HG03175 (cell line): Measurements from ENCODE around the gene PRKAG3.
"Not testable (repeated sequence)": the region's sequence is repeated elsewhere in the genome, so short reads cannot be mapped to it uniquely, and the experiment has no call there.

Source experiments
- ATAC-seq: cut with Tn5 transposase; IDR thresholded peaks from one replicate; pipeline ENCODE4 v1.9.1; 2021; ENCODE audit warnings: mild to moderate bottlenecking, moderate library complexity; ENCODE audit not compliant: unreplicated experiment

Gene PRKAG3

DNA sequence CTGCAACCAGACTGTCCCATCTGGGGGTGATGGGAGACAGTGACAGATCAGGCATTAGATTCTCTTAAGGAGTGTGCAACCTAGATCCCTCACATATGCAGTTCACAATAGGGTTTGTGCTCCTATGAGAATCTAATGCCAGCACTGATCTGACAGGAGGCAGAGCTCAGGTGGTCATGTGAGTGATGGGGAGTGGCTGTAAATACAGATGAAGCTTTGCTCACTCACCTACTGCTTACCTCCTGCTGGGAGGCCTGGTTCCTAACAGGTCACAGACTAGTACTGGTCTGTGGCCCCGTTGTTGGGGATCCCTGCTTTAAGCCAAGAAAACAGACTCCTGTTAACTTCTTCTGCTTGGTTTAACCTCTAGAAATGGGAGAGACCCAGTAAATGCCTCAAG is 46.5 kb downstream of the PRKAG3 start:
- no peak for ATAC-seq

DNA sequence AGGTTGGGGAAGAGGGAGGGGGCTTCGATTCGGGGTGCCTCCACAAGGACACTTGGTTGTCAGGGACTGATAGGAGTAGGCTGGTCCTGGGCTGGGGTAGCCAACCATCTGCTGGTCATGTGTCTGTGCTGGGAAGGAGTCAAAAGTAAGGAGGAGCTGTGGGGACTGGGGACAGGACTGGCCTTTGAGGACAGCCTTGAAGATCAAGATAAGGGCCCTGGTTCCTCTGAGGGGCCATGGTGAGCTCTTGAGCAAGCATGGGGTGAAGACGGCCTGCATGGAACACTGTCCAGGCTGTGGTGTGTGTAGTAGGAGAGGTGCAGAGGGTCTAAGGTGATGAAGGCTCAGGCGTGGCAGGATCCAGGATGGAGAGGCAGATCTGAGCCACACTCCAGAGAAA is 47.9 kb downstream of the PRKAG3 start:
- no peak for ATAC-seq

GRCh38 chr2:218782528-218782844 is 49.1 kb downstream of the PRKAG3 start:
- ATAC-seq: no peak

DNA sequence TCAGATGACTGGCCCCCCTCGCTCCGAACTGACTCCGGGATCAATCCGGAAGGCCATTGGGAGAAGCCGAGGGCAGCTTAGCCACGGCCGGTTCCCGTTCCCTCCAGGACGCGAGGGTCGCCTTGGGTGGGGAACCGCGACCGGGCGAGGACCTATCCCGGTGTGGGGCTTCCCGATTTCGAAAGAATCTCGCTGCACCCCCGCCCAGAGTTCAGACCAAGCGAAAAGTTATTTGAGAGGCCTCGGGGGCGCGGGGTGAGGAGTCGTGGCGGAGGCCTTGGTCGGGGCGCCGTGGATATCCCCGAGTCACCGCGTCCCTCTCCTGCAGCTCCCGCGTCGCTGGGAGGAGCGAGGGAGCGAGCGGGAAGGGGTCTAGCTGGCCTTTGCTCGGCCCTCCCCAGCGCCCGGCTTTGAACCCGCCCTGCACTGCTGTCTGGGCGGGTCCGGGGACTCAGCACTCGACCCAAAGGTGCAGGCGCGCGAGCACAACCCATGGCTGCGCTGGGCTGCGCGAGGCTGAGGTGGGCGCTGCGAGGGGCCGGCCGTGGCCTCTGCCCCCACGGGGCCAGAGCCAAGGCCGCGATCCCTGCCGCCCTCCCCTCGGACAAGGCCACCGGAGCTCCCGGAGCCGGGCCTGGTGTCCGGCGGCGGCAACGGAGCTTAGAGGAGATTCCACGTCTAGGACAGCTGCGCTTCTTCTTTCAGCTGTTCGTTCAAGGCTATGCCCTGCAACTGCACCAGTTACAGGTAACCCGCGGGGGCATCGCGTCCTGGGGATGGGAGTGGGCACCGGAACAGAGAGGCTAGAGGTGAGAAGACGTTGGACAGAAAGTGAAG is 49.7 kb downstream of the PRKAG3 start, which contains the start of gene CYP27A1:
Gene CYP27A1 (plus strand): TSS at position 457 of the 837 bp plus-strand sequence. CDS start 36 bp downstream, at position 493.
- ATAC-seq: no peak

GRCh38 chr2:218780851-218781690 is 50.5 kb downstream of the PRKAG3 start:
- ATAC-seq: no peak

DNA sequence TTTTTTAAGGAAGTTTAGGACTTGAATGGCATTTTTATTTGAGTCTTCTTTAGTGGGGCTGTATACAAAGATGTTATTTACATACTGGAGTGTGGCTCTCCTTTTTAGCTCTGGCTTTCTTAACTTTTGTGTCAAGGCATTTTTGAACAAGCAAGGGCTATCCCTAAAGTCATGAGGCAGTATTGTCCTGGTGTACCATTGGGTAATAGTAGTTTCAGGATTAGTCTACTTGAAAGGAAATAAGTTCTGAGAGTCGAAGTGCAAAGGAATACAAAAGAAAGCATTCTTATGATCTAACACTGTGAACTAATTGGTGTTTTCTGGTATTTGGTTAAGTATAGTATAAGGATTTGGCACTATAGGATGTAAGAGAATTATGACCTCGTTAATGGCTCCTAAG is 51.6 kb downstream of the PRKAG3 start:
- ATAC-seq: no peak

- no peak for ATAC-seq
Observed at GRCh38 chr2:218777276-218777990, 54.2 kb downstream of the PRKAG3 start.

DNA sequence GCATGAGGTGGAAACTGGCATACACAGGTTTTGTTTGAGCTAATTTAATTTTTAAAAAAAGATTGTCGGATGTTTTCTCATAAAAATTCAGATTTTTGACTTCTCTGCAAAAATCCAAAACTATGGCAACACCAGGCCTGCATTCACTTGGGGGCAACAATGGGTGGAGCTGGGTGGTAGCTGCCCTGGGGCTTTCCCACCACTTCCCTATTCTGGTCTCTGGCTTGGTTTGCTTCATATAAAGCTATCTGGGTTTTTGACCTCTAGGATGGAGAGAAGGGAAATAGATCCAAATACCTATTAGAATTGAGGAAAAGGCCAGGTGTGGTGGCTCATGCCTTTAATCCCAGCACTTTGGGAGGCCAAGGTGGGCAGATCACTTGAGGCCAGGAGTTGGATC is 55.1 kb downstream of the PRKAG3 start:
- no peak for ATAC-seq

DNA sequence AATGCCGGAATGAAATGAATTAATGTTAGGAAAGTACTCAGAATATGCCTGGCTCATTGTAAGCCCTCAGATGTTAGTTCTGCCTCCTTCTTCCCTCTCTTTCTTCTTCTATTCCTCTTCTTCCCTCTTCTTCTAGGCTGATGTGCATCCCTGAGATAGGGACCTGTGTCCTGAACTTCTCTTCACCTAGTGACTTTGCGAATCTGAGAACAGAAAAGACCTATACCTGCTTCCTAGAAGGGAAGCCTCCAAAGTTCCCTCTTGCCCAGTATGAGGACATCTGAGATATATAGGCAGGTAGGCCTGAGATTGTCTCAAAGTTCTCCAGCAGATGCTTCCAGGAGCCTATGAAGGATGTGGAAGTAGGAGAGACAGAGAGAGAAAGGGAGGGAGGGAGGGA is 57.7 kb downstream of the PRKAG3 start:
- no peak for ATAC-seq

DNA sequence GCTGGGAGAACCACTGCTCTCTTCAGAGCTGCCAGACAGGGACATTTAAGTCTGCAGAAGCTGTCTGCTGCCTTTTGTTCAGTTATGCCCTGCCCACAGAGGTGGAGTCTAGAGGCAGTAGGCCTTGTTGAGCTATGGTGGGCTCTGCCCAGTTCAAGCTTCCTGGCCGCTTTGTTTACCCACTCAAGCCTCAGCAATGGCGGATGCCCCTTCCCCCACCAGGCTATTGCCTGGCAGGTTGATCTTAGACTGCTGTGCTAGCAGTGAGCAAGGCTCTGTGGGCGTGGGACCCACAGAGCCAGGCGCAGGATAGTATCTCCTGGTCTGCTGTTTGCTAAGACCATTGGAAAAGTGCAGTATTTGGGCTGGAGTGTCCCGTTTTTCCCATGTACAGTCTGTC is 58.8 kb downstream of the PRKAG3 start:
- ATAC-seq: not testable (repeated sequence)
